Stimulated activated CD8-positive, alpha-beta memory T cell treated with anti-CD3 and anti-CD28 coated beads, Interleukin-4, amount 100 ng/mL, for 48 hours (primary cell): ENCODE results near the gene CD6.
A peak's percentile ranks its signal among the peaks of the same experiment; 100 is the strongest.

Source experiments
- DNase-seq: peaks from one replicate; pipeline ENCODE4 v3.0.0-alpha.2; 2020

Gene CD6

GRCh38 chr11:60987577-60988277, 16.2 kb downstream of the CD6 start:
- peak; percentile 79 for DNase-seq

DNA sequence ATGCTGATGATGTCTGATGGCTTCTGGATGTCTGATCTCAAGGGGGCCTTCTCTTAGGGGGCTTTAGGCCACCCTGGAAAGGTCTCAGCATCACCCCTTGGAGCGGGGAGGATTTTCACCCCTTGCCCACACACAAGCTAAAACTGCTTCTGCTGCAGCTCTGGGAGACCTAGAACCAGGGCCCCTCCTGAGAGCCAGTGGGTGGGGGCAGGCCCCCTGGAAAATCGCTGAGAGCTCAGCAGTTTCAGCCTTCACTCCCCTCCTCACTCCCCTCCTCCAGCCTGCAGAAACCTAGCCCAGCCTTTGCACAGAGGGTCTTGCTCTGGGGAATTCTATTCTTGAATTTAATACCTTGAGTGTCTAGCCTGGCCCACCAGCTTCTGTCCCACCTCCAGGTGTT, 17.2 kb downstream of the CD6 start:
- peak; percentile 45 for DNase-seq

- peak; percentile 40 for DNase-seq
Measured at GRCh38 chr11:60989093-60989650, 17.7 kb downstream of the CD6 start.

- DNase-seq, result no peak
Measured at GRCh38 chr11:60991457-60991856, 20.0 kb downstream of the CD6 start.

DNA sequence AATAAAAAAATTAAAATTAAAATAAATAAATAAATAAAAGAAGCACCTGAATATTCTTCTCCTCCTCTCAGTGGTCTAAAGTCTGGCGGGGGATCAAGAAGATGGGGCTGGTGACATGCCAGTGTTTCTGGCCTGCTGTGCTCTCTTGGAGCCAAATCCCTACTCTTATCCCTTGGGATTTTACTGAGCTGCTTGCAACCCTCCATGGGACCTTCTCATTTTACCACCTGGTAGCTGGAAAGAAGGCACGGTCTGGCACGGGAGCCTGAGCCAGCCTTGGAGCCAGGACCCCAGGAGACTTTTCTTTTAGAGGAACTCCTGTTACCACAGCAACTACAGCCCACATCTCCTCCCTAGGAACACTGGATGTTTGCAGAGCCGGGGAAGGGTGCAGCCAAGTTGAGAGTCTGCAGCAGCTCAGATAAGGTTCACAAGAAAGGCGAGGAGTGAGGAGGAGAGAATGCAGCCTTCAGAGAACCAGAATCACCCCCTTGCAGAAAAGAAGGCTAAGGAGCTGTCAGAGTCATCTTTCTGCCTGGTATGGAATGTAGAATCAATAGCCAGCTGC, 21.4 kb downstream of the CD6 start:
- no peak for DNase-seq

- DNase-seq, result peak; percentile 63
Measured at GRCh38 chr11:60993615-60994014, 22.1 kb downstream of the CD6 start.

- peak; percentile 61 for DNase-seq
Measured at GRCh38 chr11:60994541-60995080, 23.1 kb downstream of the CD6 start.

- DNase-seq, result no peak
Measured at GRCh38 chr11:60995798-60996197, 24.3 kb downstream of the CD6 start.

DNA sequence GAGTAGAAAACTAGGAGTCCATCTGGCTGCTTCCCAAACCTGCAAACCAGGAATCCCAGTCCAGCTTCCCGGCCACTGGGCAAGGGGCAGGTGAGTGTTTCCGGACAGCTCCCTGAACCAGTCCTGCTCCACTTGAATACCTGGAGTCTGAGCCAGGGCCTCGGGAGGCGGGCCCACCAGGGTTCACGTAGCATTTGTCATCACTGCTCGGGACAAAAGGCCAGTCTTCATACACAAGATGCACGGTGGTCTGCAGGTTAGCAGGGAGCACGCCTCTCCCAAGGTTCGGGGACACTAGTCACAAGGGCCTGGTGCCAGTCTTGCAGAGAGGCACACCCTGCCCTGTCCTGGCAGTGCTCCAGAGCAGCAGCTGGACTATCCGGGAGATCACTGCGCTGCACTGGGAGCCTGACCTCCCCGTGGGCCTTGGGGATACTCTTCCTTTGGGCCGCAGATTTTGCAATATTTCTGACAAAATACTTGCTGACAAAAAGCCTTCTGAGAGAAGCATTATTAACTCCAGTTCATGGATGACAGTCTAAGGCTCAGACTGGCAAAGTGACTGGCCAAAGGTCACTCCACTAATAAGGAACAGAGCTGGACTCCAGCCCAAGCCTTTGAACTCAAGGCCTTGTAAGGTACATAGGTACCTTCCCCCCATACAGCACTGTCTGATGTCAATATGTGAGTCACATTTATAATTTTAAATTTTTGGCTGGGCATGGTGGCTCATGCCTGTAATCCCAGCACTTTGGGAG, 25.1 kb downstream of the CD6 start:
- no peak for DNase-seq

GRCh38 chr11:61000426-61000825, 28.9 kb downstream of the CD6 start:
- no peak for DNase-seq

DNA sequence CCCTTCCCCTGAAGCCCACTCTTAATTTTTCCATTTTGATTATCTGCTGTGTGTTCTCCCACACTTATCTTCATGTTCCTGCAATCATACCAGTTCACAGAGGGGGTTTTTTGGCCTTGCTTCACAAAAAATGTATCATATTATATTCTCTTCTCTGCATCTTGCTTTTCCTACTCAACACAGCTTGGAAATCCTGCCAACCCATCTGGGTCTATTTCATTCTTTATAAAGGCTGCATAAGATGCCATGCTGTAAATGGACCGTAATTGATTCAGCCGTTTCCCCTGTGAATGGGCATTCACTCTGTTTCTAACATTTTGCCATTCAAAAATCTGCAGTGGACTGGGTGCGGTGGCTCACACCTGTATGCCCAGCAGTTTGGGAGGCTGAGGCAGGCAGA, 30.5 kb downstream of the CD6 start:
- no peak for DNase-seq

GRCh38 chr11:61002598-61002997, 31.1 kb downstream of the CD6 start:
- DNase-seq, result no peak

DNA sequence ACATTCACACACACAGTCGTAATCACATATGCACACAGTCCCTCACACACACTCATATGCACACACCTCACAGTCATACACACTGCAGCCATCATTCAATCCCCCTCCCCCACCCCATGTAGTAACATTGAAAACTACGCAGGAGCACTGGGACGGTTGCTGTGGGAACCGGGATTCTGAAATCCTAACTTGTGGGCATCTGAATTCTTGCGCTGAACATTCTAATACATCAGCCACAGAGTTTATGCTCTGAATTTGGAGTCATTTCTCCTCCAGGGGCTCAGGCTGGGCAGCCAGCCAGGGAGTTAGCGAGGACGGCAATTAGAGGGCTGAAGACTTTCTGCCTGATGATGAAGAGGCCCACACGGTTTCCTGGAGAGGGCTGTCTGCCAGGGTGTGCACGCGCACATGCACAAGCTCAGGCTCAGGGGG, 32.7 kb downstream of the CD6 start:
- DNase-seq, result no peak

GRCh38 chr11:61004761-61005181, 33.3 kb downstream of the CD6 start:
- no peak for DNase-seq

DNA sequence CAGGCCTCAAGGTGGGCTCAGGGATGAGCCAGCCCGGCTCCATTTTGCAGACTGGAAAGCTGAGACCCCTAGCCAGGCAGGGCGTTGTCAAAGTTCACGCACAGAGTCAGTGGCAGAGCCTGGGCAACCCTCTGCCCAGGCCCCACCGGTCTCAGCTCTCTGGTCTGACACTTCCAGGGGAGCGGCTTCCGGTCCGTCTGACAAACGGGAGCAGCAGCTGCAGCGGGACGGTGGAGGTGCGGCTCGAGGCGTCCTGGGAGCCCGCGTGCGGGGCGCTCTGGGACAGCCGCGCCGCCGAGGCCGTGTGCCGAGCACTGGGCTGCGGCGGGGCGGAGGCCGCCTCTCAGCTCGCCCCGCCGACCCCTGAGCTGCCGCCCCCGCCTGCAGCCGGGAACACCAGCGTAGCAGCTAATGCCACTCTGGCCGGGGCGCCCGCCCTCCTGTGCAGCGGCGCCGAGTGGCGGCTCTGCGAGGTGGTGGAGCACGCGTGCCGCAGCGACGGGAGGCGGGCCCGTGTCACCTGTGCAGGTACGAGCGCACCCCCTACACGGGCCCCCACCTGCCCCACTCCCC, 36.0 kb downstream of the CD6 start:
- DNase-seq, result no peak

GRCh38 chr11:61007956-61008896, 36.7 kb downstream of the CD6 start:
- DNase-seq, result no peak

DNA sequence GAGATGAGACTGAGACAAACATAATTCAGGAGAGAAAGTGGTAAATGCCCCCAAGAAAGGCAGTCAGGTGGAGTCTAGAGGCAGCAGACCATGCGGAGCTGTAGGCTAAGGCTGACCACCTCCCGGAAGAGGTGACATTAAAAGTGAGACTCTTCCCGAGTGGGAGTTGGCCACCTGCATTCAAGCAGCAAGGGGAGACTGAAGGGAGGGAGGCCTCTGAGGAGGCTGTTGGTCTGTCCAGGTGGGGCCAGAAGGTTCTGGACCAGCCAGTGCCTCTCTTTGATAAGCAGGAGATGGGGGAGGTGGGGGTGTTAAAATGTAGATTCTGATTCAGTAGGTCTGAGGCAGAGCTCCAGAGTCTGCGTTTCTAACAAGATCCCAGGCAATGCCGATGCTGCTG, 37.5 kb downstream of the CD6 start:
- DNase-seq, result no peak

DNA sequence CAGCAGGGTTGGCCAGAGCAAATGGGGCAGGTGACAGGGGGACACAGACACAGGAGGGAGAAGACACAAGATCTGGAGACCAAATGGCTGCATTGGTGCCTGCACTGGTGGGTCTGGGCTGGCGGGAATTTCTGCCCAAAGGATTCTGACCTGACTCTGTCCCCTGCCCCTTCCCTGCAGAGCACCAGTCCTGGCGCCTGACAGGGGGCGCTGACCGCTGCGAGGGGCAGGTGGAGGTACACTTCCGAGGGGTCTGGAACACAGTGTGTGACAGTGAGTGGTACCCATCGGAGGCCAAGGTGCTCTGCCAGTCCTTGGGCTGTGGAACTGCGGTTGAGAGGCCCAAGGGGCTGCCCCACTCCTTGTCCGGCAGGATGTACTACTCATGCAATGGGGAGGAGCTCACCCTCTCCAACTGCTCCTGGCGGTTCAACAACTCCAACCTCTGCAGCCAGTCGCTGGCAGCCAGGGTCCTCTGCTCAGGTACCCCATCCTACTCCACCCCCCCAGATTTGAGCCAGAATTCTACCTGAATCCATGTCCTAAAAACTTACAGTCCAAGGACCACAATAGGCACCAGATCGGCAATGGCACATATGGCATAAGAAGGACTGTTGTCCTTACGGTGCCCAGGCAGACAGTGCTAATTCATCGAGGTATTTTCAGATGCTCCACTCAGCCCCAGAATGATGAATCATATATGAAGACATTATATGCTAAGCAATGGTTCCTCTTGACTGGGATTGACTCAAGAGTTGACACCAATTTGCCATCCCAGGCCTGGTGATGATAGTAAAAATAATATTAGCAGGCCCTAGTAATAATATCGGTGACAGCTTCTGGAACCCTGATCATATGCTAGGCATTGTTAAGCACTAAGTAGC, 38.2 kb downstream of the CD6 start:
- no peak for DNase-seq

DNA sequence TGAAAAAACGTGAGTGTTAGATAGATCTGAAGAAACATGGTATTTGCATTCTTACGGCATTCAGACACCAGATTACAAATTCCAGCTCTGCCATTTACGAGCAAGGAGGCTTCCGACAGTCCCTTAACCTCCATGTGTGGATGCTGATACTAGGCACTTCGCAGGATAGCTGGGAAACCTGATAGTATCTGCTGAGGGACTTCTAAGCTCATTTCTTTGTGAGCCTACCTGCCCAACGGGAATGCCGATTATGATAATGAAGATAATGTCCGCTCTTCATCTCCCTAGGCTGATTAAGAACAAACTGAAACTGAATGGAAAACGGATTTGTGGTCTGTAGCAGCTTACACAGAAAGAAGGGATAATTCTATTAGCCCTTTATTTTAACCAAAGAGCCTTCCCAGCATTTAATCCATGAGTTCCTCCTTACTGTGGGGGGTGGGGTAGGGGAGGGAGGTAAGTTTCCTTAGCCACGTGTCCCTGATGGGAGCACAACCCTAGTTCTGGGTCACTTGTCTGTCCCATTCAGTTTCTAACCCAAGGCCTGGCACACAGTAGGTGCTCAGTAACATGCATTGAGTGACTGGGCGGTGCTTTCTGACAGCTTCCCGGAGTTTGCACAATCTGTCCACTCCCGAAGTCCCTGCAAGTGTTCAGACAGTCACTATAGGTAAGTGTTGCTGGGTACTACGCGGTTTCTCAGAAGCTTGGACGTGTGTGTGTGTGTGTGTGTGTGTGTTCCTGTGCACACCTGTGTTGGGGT, 39.2 kb downstream of the CD6 start:
- DNase-seq, result no peak

DNA sequence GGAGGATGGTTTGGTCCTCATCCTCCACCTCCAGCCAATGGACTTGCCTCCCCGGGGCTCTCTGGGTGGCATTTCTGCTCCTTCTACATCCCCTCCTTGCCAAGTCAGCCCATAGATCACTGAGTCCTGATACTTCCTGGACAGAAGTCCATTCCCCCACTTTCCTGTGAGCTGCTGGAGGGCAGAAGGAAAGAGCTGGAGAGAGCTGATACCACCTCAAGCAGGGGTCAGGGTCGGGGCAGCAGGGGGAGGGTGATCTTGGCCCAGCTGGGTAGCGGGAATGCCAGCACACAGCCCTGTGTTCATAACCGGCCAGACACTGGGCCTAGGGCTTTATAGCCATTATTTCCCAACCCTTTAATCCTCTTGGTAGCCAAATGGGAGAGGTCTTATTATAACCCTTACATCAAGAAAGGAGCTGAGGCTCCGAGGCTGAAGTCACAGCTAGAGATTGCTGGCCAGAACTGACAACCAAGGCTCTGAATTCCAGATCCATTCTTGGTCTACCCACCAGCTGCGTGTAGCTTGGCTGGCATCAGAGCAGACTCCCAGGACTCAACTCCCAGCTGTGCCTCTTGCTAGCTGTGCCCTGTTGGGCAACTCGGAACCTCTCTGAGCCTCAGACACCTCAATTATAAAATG, 39.9 kb downstream of the CD6 start:
- DNase-seq, result no peak
